Hepatocyte (in vitro differentiated cells): ENCODE data around the gene RGS6.

Experiments
- EZH2 ChIP-seq: fragments of 200-600 bp; sonication (generic); IDR thresholded peaks from 2 replicates; pipeline ENCODE4 v1.6.1; 2016; ENCODE audit warnings: antibody characterized with exemption, mild to moderate bottlenecking, borderline replicate concordance
- TF ChIP-seq, protein P1 (sequence below): fragments of 200-600 bp; sonication (generic); IDR thresholded peaks from 2 replicates; pipeline ENCODE4 v1.5.1; 2016; ENCODE audit warnings: antibody characterized with exemption, mild to moderate bottlenecking; ENCODE audit not compliant: poor library complexity

DNA sequence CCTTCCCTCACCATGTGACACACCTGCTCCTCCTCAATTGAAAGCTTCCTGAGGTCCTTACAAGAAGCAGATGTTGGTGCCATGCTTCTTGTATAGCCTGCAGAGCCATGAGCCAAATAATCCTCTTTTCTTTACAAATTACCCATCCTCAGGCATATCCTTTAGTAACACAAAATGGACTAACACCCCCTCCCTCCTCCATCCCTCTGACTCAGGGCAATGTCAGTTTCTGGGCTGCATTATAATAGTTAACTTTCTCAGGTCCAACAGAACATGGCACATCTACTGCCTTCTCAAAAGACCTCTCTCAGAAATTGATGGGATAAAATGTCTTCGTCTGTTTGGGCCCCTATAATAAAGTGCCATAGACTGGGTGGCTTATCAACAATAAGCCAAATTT, 674.6 kb downstream of the RGS6 start:
- TF ChIP-seq, protein P1, sequence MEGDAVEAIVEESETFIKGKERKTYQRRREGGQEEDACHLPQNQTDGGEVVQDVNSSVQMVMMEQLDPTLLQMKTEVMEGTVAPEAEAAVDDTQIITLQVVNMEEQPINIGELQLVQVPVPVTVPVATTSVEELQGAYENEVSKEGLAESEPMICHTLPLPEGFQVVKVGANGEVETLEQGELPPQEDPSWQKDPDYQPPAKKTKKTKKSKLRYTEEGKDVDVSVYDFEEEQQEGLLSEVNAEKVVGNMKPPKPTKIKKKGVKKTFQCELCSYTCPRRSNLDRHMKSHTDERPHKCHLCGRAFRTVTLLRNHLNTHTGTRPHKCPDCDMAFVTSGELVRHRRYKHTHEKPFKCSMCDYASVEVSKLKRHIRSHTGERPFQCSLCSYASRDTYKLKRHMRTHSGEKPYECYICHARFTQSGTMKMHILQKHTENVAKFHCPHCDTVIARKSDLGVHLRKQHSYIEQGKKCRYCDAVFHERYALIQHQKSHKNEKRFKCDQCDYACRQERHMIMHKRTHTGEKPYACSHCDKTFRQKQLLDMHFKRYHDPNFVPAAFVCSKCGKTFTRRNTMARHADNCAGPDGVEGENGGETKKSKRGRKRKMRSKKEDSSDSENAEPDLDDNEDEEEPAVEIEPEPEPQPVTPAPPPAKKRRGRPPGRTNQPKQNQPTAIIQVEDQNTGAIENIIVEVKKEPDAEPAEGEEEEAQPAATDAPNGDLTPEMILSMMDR: no peak
- TF ChIP-seq EZH2: no peak
